H9 (cell line): ENCODE measurements around the gene TADA2A. TPM values are rescaled to one million over a fixed set of nuclear protein-coding genes. Genes with fewer than 3 reads are reported as not detected.
A peak's percentile ranks its signal among the peaks of the same experiment; 100 is the strongest.

ENCODE experiments used
- DNase-seq: peaks from one replicate; pipeline ENCODE4 v3.0.0-alpha.2; 2017
- H2AFZ ChIP-seq: one replicate; pipeline ENCODE4 v1.6.1; 2013; ENCODE audit warnings: mild to moderate bottlenecking, low read length, control low read depth, moderate library complexity
- H2AK5ac ChIP-seq: 2 replicates; pipeline ENCODE4 v1.6.1; 2013; ENCODE audit warnings: low read length, control low read depth, mixed read lengths; ENCODE audit not compliant: insufficient read length
- H2BK120ac ChIP-seq: one replicate; pipeline ENCODE4 v1.6.1; 2013; ENCODE audit warnings: low read depth, mild to moderate bottlenecking, low read length, control low read depth, inconsistent platforms; ENCODE audit not compliant: poor library complexity, severe bottlenecking
- H2BK12ac ChIP-seq: 2 replicates; pipeline ENCODE4 v1.6.1; 2013; ENCODE audit warnings: low read length, control low read depth, mixed read lengths, low read depth; ENCODE audit not compliant: insufficient read length
- H2BK15ac ChIP-seq: 2 replicates; pipeline ENCODE4 v1.6.1; 2013; ENCODE audit warnings: low read depth, low read length, control low read depth
- H2BK20ac ChIP-seq: one replicate; pipeline ENCODE4 v1.6.1; 2013; ENCODE audit warnings: low read depth, mild to moderate bottlenecking, low read length, control low read depth, inconsistent platforms; ENCODE audit not compliant: poor library complexity, severe bottlenecking
- H2BK5ac ChIP-seq: 2 replicates; pipeline ENCODE4 v1.6.1; 2013; ENCODE audit warnings: low read length, control low read depth, mixed read lengths; ENCODE audit not compliant: insufficient read length
- H3K14ac ChIP-seq: 2 replicates; pipeline ENCODE4 v1.6.1; 2013; ENCODE audit warnings: low read length, control low read depth; ENCODE audit not compliant: insufficient read depth
- H3K18ac ChIP-seq: 2 replicates; pipeline ENCODE4 v1.6.1; 2013; ENCODE audit warnings: low read depth, mild to moderate bottlenecking, mixed read lengths, low read length, control low read depth; ENCODE audit not compliant: insufficient read length
- H3K23ac ChIP-seq: 2 replicates; pipeline ENCODE4 v1.6.1; 2013; ENCODE audit warnings: low read length, control low read depth, mixed read lengths, low read depth; ENCODE audit not compliant: insufficient read length
- H3K23me2 ChIP-seq: 2 replicates; pipeline ENCODE4 v1.6.1; 2013; ENCODE audit warnings: low read depth, mild to moderate bottlenecking, mixed read lengths, low read length, control low read depth; ENCODE audit not compliant: insufficient read length, poor library complexity, severe bottlenecking
- H3K27ac ChIP-seq: 2 replicates; pipeline ENCODE4 v1.5.1; 2013; ENCODE audit warnings: low read length, control low read depth, mixed read lengths, low read depth; ENCODE audit not compliant: insufficient read length
- H3K27me3 ChIP-seq: 2 replicates; pipeline ENCODE4 v1.6.1; 2013; ENCODE audit warnings: low read length, control low read depth, inconsistent platforms; ENCODE audit not compliant: insufficient read depth
- H3K4ac ChIP-seq: 2 replicates; pipeline ENCODE4 v1.6.1; 2013; ENCODE audit warnings: low read depth, mild to moderate bottlenecking, control low read depth, inconsistent platforms, low read length, moderate library complexity
- H3K4me1 ChIP-seq: 2 replicates; pipeline ENCODE4 v1.6.1; 2013; ENCODE audit warnings: low read length, control low read depth, inconsistent platforms; ENCODE audit not compliant: insufficient read depth
- H3K4me2 ChIP-seq: 2 replicates; pipeline ENCODE4 v1.6.1; 2013; ENCODE audit warnings: low read length, control low read depth, mixed read lengths; ENCODE audit not compliant: insufficient read length, insufficient read depth
- H3K56ac ChIP-seq: 2 replicates; pipeline ENCODE4 v1.6.1; 2013; ENCODE audit warnings: low read depth, mild to moderate bottlenecking, mixed read lengths, low read length, control low read depth; ENCODE audit not compliant: insufficient read length
- H3K79me1 ChIP-seq: 2 replicates; pipeline ENCODE4 v1.6.1; 2013; ENCODE audit warnings: low read depth, mild to moderate bottlenecking, moderate library complexity, low read length, control low read depth, inconsistent platforms; ENCODE audit not compliant: insufficient read depth, poor library complexity, severe bottlenecking
- H3K79me2 ChIP-seq: 2 replicates; pipeline ENCODE4 v1.6.1; 2013; ENCODE audit warnings: low read length, control low read depth, inconsistent platforms; ENCODE audit not compliant: insufficient read depth
- H3K9ac ChIP-seq: 2 replicates; pipeline ENCODE4 v1.6.1; 2013; ENCODE audit warnings: low read length, control low read depth, mixed read lengths; ENCODE audit not compliant: insufficient read length; ENCODE audit errors: extremely low read depth
- H3K9me3 ChIP-seq: one replicate; pipeline ENCODE4 v1.6.1; 2013; ENCODE audit warnings: low read depth, low read length, inconsistent platforms; ENCODE audit not compliant: control insufficient read depth
- H3T11ph ChIP-seq: one replicate; pipeline ENCODE4 v1.6.1; 2013; ENCODE audit warnings: mild to moderate bottlenecking, low read length, control low read depth, inconsistent platforms
- H4K20me1 ChIP-seq: one replicate; pipeline ENCODE4 v1.6.1; 2013; ENCODE audit not compliant: control insufficient read depth, insufficient read length, insufficient read depth
- H4K5ac ChIP-seq: 2 replicates; pipeline ENCODE4 v1.6.1; 2013; ENCODE audit warnings: low read depth, mild to moderate bottlenecking, mixed read lengths, low read length, control low read depth; ENCODE audit not compliant: insufficient read length
- H4K8ac ChIP-seq: replicated peaks from 2 replicates; pipeline ENCODE4 v1.6.1; 2013; ENCODE audit warnings: low read length, control low read depth, mixed read lengths, low read depth; ENCODE audit not compliant: insufficient read length
- H4K91ac ChIP-seq: 2 replicates; pipeline ENCODE4 v1.6.1; 2013; ENCODE audit warnings: low read depth, mild to moderate bottlenecking, moderate library complexity, mixed read lengths, low read length, control low read depth; ENCODE audit not compliant: insufficient read length
- H3K27ac Mint-ChIP-seq, 3 experiments: 2 replicates in 2 of 3; 3 replicates in 1 of 3; pipeline ENCODE4 v1.8.0; 2020 to 2021; ENCODE audit warnings: mixed read lengths in 3 of 3, mild to moderate bottlenecking in 1 of 3, moderate library complexity in 1 of 3
- H3K27me3 Mint-ChIP-seq: 2 replicates; pipeline ENCODE4 v1.8.0; 2021; ENCODE audit warnings: low read depth, mild to moderate bottlenecking, moderate library complexity, mixed read lengths
- H3K36me3 Mint-ChIP-seq, 3 experiments: 2 replicates in 2 of 3; 3 replicates in 1 of 3; pipeline ENCODE4 v1.8.0; 2020 to 2021; ENCODE audit warnings: low read depth in 3 of 3, mixed read lengths in 3 of 3; ENCODE audit not compliant: insufficient read depth in 1 of 3
- H3K4me1 Mint-ChIP-seq, 2 experiments: 2 replicates each; pipeline ENCODE4 v1.8.0; 2020; ENCODE audit warnings: mixed read lengths in 2 of 2
- H3K4me3 Mint-ChIP-seq, 2 experiments: 2 replicates in 1 of 2; 3 replicates in 1 of 2; pipeline ENCODE4 v1.8.0; 2020 to 2021; ENCODE audit warnings: mild to moderate bottlenecking in 2 of 2, mixed read lengths in 2 of 2, moderate library complexity in 1 of 2
- H3K9me3 Mint-ChIP-seq, 2 experiments: 2 replicates in 1 of 2; 3 replicates in 1 of 2; pipeline ENCODE4 v1.8.0; 2020; ENCODE audit warnings: mild to moderate bottlenecking in 2 of 2, mixed read lengths in 2 of 2, moderate library complexity in 1 of 2
- WGBS: extraction: QIAGEN DNeasy Blood & Tissue Kit; methylation state at CpG from one replicate; pipeline ENCODE4 v1.1.7; 2013; ENCODE audit warnings: missing lambda C conversion rate, low lambda C conversion rate, mixed read lengths; ENCODE audit not compliant: insufficient read length; ENCODE audit errors: extremely low coverage; 5-methylcytosine and 5-hydroxymethylcytosine counted together
- total RNA-seq: library from RNA; stranded (reverse); gene quantifications from 2 replicates; pipeline ENCODE4 v1.2.1, GENCODE V29; 2021
- TF ChIP-seq, protein P1 (sequence below): fragments of 200-600 bp; sonication (generic); conservative IDR thresholded peaks from 3 replicates; pipeline ENCODE4 v1.8.0; 2021; ENCODE audit warnings: antibody characterized with exemption, mild to moderate bottlenecking

Gene TADA2A
- total RNA-seq, 1 experiment from 2014 or later: 20.9 TPM

DNA sequence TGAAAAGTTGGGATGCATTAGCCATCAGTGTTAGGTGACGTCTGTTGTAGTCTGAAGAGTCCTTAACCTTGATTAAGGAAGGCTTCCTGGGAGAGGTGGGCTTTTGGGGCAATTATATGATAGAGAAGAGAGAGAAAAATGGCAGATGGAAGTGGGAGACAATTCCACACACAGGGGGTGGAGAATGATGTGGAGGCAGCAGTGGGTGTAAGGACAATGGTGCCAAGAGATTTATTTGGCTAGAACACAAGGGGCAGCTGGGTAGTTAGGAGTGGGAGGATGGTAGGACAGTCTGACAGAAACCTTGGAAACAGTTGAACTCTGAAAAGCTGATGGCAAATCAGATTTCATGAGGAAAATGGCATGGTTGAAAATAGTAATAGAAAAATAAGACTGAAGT is 72.3 kb downstream of the TADA2A start:
- Histone ChIP-seq H3K4ac (no peak overlapping the region), H2AFZ (no peak overlapping the region), H3T11ph (no peak overlapping the region), H3K18ac (no peak overlapping the region), H4K8ac (no peak overlapping the region), H3K4me1 (peaks cover 6% of the 10 kb centered on the region; the same call in 1 of the 2 replicates), H4K91ac (no peak overlapping the region), H3K14ac (no peak overlapping the region), H4K20me1 (no peaks in the 10 kb centered on the region), H3K79me2 (no peaks in the 10 kb centered on the region), H4K5ac (no peak overlapping the region), H3K79me1 (no peaks in the 10 kb centered on the region), H2AK5ac (no peak overlapping the region), H3K27ac (no peak overlapping the region), H2BK5ac (no peak overlapping the region), H3K9ac (no peak overlapping the region), H3K4me2 (no peak overlapping the region), H2BK15ac (no peak overlapping the region), H2BK120ac (no peak overlapping the region), H3K23me2 (no peaks in the 10 kb centered on the region), H3K56ac (no peak overlapping the region), H3K9me3 (no peaks in the 10 kb centered on the region), H2BK20ac (no peak overlapping the region), H3K23ac (no peak overlapping the region), H3K27me3 (no peaks in the 10 kb centered on the region), H2BK12ac (no peak overlapping the region)
- H3K4me1 Mint-ChIP-seq: peaks cover 23 to 27% of the 10 kb centered on the region in 2 experiments
- TF ChIP-seq, protein P1, sequence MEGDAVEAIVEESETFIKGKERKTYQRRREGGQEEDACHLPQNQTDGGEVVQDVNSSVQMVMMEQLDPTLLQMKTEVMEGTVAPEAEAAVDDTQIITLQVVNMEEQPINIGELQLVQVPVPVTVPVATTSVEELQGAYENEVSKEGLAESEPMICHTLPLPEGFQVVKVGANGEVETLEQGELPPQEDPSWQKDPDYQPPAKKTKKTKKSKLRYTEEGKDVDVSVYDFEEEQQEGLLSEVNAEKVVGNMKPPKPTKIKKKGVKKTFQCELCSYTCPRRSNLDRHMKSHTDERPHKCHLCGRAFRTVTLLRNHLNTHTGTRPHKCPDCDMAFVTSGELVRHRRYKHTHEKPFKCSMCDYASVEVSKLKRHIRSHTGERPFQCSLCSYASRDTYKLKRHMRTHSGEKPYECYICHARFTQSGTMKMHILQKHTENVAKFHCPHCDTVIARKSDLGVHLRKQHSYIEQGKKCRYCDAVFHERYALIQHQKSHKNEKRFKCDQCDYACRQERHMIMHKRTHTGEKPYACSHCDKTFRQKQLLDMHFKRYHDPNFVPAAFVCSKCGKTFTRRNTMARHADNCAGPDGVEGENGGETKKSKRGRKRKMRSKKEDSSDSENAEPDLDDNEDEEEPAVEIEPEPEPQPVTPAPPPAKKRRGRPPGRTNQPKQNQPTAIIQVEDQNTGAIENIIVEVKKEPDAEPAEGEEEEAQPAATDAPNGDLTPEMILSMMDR: no peak
- H3K27ac Mint-ChIP-seq: peak overlapping the region in 2 of 3 experiments; percentile 3 to 83; a peak in 4 of 7 replicates
- no peak for DNase-seq
- no peak overlapping the region for H3K4me3 Mint-ChIP-seq
- WGBS: no CpG with 5 or more reads among the region's 1 CpG
- H3K9me3 Mint-ChIP-seq: no peaks in the 10 kb centered on the region
- H3K27me3 Mint-ChIP-seq: no peaks in the 10 kb centered on the region
- H3K36me3 Mint-ChIP-seq: peaks cover 2 to 44% (median 35%) of the 10 kb centered on the region in 3 experiments; a peak in 5 of 7 replicates
